ENCODE measurements around the gene LIF.

Gene LIF

DNA sequence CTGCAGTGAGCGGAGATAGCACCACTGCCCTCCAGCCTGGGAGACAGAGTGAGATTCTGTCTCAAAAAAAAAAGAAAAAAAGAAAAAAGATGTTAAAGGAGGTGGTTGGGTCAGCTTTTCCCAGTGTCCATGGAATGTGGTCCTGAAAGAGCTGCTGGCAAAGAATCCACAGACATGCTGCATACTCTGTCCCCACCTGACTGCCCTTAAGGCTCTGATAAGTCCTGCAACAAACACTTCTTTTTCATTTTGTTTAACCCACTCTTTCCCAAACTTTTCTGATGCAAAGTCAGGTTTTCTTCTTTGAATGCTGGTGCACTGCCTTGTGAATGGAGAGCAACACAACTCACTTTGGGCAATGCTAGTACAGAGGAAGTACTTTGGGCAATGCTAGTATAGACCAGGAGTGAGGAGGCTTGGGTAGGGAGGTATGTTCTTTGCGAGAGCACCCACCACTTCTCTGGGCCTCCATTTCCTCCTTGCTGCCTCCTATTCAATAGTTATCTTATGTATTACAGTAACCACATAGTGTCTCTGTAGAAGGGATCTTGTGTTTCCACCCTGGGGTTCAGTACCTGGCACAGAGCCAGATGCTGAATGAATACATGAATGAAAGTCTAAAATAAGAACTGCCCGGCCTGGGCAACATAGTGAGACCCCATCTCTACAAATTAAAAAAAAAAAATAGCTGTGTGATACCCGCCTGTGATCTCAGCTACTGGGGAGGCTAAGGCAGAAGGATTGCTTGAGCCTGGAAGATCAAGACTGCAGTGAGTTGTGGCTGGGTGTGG lies 18.9 kb downstream of the LIF start:
- DNase-seq (ENCODE audit: extremely low read depth, low read depth), result no peak
- no peak overlapping the region for H3K4me3 ChIP-seq (replicated peaks; ENCODE audit: low read depth, low read length)
- TF ChIP-seq, protein P1, sequence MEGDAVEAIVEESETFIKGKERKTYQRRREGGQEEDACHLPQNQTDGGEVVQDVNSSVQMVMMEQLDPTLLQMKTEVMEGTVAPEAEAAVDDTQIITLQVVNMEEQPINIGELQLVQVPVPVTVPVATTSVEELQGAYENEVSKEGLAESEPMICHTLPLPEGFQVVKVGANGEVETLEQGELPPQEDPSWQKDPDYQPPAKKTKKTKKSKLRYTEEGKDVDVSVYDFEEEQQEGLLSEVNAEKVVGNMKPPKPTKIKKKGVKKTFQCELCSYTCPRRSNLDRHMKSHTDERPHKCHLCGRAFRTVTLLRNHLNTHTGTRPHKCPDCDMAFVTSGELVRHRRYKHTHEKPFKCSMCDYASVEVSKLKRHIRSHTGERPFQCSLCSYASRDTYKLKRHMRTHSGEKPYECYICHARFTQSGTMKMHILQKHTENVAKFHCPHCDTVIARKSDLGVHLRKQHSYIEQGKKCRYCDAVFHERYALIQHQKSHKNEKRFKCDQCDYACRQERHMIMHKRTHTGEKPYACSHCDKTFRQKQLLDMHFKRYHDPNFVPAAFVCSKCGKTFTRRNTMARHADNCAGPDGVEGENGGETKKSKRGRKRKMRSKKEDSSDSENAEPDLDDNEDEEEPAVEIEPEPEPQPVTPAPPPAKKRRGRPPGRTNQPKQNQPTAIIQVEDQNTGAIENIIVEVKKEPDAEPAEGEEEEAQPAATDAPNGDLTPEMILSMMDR (IDR thresholded peaks at IDR 0.05; ENCODE audit: low read depth, low read length, missing control alignments), result no peak

DNA sequence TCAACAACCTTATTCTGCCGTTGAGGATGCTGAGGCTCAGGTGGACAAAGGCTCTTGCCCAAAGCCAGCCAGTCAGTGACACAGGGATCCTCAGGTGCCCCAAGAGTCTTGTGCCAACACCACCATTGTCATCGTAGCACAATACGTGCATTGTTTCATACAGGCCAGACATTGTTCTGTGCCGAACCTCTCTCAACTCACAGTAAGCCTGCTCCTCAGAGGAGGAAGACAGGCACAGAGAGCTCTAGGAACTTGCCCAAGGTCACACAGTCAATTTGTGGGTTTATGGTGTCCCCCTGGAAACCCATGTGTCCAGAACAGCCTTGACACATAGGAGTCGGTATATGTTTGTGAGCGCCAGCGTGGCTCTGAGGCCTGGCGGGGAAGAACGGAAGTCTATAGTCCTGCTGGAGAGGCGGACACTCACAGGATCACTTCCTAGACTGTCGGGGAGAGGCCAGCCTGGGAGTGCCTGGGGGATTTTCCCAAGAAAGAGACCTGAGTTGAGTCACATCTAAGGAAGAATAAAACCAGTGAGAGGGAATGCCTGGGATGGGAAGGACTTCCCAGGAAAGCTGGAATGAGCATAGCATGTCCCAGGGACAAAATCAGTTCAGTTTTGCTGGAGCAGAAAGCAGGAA lies 20.2 kb downstream of the LIF start:
- no peak for DNase-seq (ENCODE audit: extremely low read depth, low read depth)
- TF ChIP-seq, protein P1 (IDR thresholded peaks at IDR 0.05; ENCODE audit: low read depth, low read length, missing control alignments), result no peak

DNA sequence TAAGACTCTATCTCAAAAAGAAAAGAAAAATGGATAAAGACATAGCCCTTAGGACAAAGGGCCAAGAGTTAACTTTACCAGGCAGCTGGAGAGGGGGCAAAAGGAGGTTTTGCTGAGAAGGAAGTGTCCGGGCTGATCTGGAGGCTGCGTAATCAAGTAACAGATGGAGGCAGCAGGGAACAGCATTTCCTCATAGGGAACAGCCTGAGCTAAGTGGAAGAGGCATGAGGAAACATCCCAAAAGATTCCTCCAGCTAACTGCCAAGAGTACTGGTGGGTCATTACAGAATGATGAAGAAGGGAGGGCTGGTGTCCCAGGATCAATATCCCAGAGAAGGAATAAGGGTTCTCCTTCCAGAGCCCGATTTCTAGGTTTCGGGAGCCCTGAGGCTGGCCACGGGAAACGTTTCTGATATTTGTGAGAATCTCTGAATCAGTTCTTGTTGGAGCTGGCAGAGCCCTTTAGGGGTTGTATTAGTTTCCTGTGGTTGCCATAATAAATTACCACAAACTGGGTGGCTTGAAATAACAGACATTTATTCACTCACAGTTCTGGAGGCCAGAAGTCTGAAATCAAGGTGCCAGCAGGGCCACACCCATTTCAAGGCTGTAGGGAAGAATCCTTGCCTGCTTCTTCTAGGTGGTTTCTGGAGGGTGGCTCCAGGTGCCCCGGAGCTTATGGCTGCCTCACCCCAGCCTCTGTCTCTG lies 21.2 kb downstream of the LIF start:
- no peak overlapping the region for H3K4me3 ChIP-seq (replicated peaks; ENCODE audit: low read depth, low read length)
- no peak for DNase-seq (ENCODE audit: extremely low read depth, low read depth)
- TF ChIP-seq, protein P1 (IDR thresholded peaks at IDR 0.05; ENCODE audit: low read depth, low read length, missing control alignments), result no peak

More for the DNA sequence above, 20.2 kb downstream of the LIF start:
- H3K4me3 ChIP-seq (replicated peaks; ENCODE audit: low read depth, low read length), result no peak overlapping the region

DNA sequence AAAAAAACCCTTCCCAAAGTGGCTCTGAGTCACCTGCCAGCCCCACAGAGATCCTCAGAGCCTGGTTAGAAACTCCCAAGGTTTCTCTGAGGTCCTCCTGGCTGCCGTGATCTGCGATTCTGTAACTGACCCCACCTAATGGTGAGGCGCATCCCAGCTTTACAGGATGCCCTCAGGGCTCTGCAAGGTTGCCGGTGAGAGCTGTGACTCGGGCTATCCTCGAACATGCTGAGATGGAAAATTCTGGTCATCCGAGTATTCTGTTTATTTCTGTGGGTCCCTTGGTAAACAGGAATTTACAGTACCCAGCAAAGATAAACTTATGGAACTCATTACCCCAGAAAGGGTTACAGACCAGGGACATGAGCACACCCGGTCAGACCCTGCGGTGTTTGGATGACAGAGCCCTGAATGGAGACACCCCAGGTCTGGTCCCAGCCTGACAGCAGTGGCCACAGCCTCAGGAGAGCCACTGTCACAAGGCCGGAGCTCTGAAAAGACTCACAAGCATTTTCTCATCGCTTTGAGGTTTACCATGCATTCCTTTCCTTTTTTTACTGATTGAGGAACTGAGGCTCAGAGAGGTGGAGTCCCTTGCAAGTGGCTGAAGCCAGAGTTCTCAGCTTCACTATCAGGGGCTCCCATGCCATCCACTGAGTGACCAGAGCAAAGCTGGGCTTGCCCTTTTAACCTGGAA lies 22.2 kb downstream of the LIF start:
- TF ChIP-seq, protein P1 (IDR thresholded peaks at IDR 0.05; ENCODE audit: low read depth, low read length, missing control alignments), result no peak
- DNase-seq (ENCODE audit: extremely low read depth, low read depth), result no peak
- H3K4me3 ChIP-seq (replicated peaks; ENCODE audit: low read depth, low read length), result no peak overlapping the region

DNA sequence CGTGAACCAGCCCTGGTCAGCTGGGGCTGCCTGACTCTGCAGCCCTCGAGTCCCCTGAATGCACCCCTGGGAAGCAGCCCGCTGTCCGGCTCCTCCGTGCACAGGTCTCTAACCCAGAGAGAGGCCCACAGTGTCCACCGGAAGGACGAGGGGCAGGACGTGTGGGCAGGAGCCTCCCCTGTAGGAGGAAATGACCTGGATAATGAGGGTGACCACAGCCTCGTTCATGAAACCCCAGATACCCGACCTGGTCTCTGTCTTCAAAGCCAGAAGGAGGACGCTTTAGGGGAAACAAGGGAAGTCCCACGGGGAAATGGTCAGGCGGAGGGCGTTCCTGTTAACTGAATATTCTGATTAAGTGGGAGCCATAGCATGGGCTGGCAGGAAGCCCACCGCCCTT lies 23.3 kb downstream of the LIF start:
- TF ChIP-seq, protein P1 (IDR thresholded peaks at IDR 0.05; ENCODE audit: low read depth, low read length, missing control alignments), result no peak
- DNase-seq (ENCODE audit: extremely low read depth, low read depth), result no peak
- no peak overlapping the region for H3K4me3 ChIP-seq (replicated peaks; ENCODE audit: low read depth, low read length)

DNA sequence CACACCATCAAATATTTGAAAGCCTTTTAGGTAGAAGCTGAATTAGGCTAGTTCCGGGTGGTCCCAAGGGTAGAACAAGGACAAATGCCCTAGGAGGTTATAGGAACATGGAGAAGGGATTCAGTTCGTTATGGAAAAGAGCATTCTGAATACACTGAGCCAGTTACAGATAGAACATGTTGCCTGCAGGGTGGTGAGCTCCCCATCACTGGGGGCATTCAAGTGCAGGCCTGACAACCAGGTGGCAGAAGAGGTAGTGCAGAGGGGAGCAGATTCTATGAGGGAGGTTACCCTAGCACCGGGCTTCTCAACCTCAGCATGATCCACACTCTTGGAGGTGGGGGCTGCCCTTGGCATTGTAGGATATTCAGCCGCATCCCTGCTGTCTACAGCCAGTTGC lies 24.2 kb downstream of the LIF start:
- TF ChIP-seq, protein P1 (IDR thresholded peaks at IDR 0.05; ENCODE audit: low read depth, low read length, missing control alignments), result no peak
- DNase-seq (ENCODE audit: extremely low read depth, low read depth), result no peak
- no peak overlapping the region for H3K4me3 ChIP-seq (replicated peaks; ENCODE audit: low read depth, low read length)

Measured in HFF-Myc (cell line).